ENCODE measurements around the gene TSPAN32.

TSPAN32 gene

DNA sequence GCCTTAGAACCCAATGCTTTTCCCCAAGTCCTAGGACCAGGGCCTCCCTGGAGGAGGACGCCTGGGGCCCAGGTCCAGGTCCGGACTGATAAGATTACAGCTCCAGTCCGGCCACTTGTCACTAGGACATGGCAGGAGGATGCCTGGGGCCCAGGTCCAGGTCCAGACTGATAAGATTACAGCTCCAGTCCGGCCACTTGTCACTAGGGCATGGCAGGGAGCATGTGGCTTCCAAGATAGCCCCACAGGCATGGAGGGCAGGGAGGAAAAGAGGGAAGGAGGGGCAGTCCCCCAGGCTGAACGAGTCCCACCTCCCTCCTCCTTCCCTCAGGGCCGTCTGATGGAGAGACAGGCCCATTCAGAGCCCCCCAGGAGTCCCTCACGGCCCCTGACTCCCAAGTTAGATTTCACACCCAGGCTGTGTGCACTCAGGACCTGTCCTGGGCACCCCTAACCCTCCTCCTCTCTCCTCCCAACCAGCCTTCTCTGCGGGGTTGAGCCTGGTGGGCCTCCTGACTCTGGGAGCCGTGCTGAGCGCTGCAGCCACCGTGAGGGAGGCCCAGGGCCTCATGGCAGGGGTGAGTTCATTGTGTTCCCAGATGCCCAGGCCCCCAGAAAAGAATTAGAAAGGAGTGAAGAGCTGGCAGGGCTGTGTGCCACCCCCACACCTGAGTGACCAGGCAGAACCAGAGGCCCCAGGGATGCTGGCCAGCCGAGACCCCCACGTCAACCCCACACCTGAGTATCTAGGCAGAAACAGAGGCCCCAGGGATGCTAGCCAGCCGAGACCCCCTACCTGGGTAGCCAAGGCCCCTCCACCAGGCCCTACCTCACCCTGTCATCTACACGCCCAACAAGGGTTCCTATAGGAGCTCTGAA, 2.1 kb downstream of the TSPAN32 start:
- DNase-seq (ENCODE audit: low read depth in 2 of 2): no peak

DNA sequence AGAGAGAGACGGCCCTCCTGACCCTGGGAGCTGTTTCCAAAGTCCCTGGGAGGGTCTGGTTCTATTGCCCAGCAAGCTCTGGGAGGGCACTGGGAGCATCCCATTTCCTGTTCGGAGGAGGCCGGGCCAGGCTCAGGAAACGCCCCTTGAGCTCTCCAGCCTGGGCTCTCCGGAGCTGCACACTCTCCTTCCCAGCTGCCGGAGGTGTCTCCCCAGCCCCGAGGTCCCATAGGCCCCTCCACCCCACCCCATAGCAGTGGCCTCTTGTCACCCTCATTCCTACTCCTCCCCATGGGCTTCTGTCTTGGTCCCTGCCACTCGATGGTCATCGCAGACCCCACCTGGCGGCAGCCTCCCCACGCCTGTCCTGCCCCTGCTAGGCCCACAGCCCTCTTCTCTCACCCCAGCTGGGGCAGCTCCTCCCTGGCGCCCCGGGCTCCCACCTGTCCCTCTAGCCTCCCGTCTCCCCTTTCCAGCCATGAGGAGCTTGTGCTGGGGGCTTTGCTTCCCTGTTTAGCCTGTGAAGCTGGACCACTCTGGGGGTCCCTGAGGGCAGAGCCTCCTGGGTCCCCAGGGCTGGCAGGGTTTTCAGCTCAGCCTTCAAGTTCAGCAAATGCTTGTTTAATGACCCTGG, 2.8 kb downstream of the TSPAN32 start:
- no peak for DNase-seq (ENCODE audit: low read depth in 2 of 2)

DNA sequence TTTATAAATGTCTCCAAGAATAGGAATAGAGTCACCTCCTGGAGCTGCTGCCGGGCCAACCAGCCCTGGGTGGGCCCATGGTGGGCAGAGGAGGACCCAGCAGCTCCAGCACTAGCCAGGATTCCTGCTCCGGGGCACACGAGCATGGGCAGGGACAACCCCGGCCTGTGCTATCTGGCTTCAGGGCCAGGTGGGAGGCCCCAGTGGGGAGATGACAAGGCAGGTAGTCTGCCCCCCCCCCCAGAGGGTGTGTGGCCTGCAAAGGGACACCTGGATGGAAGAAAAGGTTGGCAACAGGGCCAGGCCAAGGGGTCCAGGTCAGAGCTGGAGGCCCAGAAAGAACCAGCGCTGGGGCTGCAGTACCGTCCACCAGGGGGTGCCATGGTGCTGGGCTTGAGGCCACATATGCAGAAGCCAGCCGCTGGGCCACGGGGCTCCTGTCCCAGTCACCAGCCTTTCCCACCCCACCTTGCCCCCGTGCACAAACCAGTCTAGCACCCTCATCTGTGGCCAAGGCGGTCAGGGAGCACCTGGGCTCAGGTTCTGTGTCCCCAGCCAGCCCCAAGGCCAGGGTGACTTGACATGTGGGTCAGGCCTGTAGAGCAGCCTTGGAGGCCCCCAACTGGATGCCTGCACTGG, 3.4 kb downstream of the TSPAN32 start:
- DNase-seq (ENCODE audit: low read depth in 2 of 2): peak; percentile 65 to 70

DNA sequence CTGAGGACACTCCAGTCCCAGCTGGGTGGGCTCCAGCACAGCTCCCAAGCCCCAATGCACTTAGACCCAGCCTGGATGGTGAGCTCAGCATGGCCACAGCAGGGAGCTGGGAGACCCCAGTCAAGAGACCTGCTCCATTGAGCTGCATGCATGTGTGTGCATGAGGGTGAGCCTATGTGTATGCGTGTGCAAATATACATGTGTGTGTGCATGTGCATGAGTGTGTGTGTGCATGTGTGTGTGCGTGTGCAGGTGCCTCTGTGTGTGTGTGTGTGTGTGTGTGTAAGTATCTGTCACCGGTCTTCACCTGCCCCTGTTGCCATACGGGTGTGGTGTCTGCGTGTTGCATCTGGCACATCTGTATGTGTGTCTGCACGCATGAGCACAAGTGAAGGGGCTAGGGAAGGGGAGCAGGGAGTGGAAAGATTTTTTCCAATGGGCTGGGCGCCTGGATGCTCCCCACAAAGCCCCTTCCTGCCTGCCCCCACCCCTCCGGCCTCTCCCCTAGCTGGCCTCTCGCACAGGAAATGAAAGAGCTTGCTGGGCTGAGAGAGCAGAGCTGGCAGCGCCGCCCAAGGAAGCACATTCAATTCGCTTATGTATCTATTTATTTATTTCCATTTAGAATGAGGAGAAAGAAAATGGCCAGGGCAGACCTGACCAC, 4.1 kb downstream of the TSPAN32 start:
- DNase-seq (ENCODE audit: low read depth in 2 of 2): peak in 1 of 2 donors; percentile 17

DNA sequence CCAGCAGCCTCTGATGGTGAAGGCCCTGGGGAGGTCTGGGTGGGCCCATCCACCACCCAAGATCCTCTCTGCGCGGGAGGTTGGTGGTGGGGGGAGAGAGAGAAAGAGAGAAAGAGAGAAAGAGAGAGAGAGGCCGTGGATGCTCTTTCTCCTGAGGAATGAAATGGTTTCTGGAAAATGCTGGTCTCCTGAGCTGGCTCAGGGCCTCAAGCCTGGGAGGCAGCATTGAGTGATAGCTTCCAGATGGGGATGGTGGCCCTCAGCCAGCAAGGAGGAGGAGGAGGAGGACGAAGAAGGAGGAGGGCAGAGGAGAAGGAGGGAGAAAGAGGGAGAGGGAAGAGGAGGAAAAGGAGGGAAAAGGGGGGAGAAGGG, 4.6 kb downstream of the TSPAN32 start:
- DNase-seq (ENCODE audit: low read depth in 2 of 2): no peak

DNA sequence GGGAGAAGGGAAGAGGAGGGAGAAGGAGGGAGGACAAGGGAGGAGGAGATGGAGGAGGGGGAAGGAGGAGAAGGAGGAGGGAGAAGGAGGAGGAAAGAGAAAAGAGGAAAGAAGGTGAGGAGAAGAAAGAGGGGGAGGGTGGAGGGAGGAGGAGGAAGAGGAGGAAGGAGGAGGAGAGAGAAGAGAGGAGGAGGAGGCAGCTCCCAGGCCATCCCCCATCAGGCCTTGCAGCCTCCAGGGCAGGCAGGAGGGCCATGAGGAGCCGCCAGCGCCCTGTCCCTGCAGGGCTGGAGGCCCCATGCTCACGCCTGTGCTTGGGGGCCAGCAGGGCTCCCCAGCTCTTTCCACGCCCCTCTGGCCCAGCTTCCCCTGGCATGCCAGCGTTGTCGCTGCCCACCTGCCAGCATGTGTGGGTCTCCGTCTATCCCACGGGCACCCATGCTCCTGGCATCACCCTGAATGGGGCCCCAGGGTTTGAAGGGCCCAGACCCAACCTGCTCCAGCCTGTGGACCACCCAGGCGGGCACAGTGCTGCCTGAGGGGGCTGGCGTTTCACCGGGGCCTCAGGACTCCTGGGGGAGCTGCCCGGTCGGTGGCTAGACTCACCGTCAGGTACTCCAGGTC, 5.2 kb downstream of the TSPAN32 start:
- DNase-seq (ENCODE audit: low read depth in 2 of 2): no peak

DNA sequence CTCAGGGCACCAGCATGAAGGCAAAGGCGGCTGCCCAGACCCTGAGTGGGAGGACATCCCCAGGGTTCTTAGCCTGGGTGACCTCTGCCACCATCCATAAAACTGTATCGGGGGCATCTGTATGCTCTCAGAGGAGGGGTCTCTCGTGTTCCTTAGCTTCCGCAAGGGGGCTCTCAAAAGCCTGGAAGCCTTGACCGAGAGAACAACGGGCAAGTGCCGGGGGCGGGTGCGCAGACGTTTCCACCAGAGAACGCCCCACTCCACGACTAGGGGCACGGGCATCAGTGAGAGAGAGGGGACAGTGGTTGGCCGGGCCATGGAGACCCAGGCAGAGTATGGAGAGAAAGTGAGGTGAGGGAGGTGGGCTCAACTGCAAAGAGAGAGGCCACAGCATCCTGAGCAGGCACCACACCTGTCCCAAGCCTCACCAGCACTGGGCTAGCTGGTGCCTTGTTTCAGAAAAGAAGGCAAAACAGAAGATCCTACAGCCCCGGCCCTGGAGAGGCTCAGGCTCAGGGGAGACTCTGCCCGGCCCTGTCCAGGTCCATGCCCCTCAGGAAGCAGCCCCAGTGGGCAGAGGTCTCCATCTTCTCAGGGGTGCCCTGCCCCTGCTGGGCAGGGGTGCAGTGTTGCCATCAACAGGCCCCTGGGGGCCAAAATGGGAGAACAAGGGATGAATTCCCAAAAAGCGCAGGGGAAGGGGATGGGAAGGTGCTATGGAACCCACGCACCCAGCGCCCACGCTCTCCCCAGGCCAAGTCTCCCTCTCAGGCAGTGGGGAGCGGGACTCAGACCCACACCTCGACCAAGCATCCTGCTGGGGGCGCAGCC, 5.9 kb downstream of the TSPAN32 start:
- no peak for DNase-seq (ENCODE audit: low read depth in 2 of 2)

DNA sequence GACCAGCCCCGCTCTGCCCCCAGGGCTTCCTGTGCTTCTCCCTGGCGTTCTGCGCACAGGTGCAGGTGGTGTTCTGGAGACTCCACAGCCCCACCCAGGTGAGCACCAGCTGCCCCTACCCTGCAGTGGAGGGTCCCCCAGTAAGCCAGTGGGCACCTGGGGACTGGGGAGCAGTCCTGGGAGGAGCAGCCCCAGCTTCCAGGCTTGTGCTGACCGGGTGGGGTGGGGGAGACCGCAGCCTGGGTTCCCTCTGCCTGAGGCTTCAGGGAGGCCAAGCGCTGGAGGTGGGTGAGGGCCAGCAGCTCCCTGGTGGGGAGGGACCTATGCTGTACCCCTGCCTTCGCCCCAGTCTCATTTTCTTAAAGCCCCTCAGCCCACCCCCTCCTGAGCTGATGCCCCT, 6.9 kb downstream of the TSPAN32 start:
- DNase-seq (ENCODE audit: low read depth in 2 of 2): no peak

DNA sequence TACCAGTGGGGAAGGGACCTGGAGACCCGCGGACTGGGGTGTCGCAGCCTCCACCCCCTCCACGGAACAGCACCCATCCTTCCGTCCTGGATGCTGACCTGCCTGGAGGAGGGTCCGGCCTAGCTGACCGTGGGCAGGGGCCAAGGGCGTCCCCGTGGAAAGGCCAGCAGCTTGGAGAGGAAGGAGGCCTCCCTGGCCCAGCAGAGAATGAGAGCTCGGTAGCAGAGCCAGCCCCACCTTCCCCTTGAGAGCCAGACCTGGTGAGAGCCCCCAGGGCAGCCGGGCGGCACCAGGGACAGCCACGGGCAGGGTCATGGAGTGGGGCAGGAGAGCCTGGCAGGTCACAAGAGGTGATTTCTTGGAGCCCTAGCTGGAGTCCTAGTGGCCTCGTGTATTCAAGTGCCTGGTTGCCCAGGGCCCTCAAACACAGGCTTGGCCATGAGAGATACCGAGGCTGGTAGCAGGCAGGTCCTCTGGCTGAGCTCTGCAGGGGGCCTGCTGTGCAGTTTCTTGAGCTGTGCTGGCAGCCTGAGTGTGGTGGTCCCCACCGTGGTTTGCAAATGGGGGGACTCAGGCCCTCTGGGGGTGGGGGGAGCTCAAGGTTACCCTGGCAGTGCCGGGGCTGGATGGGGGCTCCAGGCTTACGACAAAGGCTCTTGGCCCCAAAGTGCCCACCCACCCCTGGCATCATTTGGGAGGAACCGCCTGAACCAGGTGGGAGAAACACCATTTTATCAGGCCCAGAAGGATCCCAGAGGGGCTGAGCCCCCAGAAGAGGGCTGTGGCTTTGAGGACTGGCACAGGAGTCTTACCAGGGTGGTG, 7.6 kb downstream of the TSPAN32 start:
- DNase-seq (ENCODE audit: low read depth in 2 of 2): no peak

DNA sequence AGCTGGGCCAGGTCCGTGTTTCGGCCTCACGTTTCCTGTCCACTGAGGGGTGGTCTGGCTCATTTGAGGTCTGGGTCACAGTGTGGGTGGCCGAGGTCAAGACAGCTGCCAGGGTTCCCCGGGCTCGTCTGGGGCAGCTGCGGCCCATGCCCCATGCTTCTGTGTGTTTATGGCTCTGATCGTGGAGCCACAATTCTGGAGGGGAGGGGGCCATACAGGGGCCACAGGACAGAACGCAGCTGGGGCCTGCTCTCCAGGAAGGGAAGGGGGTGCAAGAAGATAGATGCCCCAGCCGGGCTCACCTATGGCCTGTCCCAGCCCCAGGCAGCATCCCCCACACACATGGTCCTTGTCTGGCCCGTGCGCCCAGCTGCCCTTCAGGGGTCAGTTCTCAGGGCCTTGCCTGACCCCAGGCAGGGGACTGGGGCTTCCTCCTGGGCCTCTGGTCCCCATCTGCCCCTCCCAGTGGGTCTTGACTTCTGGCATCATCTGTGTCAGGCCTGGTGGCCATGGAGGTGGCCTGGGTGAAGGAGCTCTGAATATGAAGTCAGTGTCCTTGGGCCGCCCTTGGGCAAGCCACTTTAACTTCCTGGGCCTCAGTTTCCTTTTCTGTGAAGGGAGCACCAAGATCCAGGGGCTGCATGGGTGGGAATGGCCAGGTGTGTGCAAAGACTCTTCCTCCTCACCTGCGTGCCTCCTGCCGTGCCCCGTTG, 8.4 kb downstream of the TSPAN32 start:
- no peak for DNase-seq (ENCODE audit: low read depth in 2 of 2)

DNA sequence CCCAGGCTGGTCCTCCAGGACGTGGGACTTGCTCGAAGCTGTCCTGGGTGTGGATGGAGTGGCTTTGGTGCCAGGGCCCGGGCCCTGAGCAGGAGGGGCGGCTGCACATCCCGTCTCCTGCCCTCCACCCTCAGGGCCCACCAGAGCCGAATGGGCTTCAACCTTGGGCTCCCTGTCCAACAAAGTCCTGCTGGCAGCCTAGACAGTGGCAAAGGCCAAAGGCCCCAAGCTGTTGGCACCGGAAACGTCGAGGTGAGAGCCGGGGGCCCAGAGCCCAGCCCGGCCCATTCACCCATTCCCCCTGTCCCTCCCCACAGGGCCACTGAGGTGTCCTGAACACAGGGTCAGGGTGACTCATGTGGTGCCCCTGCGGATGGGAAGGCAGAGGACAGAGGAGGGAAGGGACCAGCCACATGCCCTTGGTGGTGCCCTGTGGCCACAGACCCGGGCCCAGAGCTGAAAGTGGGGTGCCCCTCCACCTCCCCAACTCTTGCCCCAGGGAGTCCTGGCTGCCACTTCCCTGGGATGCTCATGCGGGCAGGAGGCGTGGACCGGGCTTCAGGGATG, 9.1 kb downstream of the TSPAN32 start:
- DNase-seq (ENCODE audit: low read depth in 2 of 2): no peak

DNA sequence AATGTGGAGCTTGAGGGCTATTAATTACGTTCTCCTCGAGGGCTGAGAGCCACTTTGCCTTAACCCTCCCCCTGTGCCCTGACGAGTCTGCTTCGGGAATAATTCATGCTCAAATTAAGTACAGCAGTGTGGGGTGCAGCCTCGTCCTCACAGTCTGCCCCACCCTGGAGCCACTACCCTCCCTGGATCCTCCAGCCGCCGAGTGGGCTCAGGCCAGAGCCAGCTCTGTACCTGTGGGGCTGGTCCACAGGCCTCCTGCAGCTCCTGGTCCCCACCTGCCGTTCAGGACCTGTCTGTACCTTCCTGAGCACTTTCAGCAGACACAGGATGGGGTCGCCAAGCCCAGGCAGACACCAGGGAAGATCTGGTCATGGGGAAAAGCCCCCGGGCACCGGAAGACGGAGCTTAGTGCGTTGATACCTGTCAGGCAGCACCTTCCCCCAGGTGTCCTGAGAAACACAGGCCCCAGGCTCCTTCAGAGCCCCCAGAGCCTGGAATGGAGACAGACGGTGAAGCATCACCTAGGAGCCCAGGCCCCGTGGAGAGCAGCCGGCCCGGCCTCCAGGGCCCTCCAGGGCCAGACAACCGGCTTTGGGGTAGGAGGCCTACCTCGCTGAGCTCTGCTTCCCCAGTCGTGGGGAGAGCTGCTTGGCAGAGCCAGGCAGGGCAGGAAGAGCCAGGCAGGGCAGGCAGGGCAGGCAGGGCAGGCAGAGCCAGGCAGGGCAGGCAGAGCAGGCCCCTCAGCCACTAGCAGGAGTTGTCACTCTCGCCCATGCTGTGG, 9.7 kb downstream of the TSPAN32 start:
- no peak for DNase-seq (ENCODE audit: low read depth in 2 of 2)

DNA sequence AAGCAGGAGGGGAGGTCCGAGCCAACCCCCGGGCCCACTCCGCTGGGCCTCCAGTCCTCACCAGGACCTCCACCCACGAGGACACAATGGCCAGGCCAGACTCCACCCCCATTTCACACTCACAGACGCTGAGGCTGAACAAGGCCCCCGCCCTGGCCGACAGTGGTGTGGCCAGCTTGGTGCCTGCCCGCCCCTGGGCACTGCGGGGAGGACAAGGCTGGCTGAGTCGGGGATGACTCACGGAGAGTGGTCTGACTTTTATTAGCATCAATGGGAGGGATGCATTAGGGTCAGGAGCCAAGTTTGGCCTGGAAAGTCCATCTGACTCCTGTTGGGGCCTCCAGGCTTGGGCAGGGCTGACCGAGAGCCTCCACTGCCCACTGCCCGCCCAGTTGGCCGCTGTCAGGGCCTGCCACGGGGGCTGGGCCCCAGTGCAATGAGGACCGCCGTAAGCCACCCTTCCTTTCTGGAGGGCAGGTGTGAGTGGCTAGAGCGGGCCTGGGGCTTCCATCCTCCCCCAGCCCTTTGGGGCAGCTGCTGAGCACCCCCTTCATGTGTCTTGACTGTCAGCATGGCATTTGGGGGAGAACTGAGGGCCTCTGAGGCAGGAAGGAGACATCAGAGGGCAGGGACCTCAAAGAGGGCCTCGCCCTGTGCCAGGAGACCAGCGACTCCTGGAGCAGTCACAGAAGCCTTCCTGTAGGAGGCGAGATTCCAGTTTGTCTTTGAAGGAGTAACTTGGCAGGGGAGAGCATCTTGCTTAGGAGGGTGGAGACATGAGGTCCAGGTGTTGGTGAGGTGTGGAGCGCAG, 10.6 kb downstream of the TSPAN32 start:
- no peak for DNase-seq (ENCODE audit: low read depth in 2 of 2)

DNA sequence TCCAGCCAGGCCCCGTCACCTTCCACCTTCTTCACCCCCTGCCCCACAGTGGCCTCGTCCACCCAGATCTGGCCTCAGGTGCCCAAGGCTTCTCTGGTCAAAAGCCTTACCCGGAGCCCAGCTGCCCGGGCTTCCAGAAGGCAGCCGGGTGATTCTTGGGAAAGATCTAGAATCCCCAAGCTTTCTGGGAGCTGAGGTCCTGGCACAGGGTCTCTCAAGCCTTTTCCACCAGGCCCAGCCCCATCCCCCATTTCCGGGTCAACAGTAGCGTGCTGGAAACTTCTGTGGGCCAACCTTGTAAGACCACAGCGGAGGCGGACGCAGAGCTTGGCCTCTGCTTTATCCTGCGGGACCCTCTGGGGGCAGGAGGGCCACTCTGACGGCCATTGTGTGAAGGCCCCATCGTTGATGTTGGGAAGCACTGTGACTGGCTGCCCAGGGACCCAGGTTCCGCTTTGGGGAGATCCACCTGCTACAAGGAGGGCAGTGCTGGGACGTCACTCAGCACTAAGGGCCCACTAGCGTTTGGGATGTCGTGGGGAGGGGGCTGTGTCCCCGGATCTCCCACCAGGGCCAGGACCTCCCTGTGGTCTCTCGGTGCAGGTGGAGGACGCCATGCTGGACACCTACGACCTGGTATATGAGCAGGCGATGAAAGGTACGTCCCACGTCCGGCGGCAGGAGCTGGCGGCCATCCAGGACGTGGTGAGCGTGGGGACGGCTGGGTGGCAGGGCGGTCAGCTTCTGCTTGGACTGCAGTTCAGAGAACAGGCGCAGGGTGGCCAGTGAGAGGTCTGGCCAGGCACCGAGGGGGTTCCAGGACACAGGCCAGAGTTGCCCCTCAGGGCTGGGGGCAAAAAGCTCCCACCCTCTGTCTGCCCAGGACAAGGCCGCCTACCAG, 11.5 kb downstream of the TSPAN32 start:
- no peak for DNase-seq (ENCODE audit: low read depth in 2 of 2)

DNA sequence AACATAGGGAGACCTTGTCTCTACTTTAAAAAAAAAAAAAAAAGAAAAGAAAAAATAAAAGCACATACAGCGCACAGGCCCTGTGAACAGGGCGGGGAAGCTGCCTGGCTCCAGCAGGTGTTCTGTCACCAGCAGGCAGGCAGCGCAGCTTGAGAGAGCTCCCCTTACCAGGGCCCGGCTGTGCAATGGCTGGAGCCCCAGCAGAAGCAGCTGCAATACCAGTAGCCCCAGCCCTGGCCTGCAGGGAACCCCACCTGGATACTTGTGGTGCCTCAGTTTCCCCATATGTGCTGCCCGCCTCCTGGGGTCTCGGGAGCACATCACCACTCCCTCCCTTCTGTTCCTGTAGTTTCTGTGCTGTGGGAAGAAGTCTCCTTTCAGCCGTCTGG, 12.3 kb downstream of the TSPAN32 start:
- DNase-seq (ENCODE audit: low read depth in 2 of 2): no peak

Measured in stimulated activated CD8-positive, alpha-beta memory T cell treated with anti-CD3 and anti-CD28 coated beads, Interleukin-7, amount 100 ng/mL, for 4 hours (primary cell).